SK-N-SH treated with all-trans-retinoic acid at 6 μM for 48 hours (cell line): ENCODE results near the gene TFPT.

Experiments used
- ATAC-seq: fragments of 200-7000 bp; cut with Tn5 transposase; 3 replicates; pipeline ENCODE4 v1.9.1; 2020; ENCODE audit warnings: mild to moderate bottlenecking, moderate library complexity
- ARNTL ChIP-seq: fragments of 450-650 bp; formaldehyde crosslinking; IDR thresholded peaks from 2 replicates; pipeline ENCODE4 v1.5.0; 2020; ENCODE audit warnings: low read depth, mild to moderate bottlenecking, moderate library complexity, borderline replicate concordance
- BACH2 ChIP-seq: fragments of 250-450 bp; sonication (Bioruptor Pico); IDR thresholded peaks from 2 replicates; pipeline ENCODE4 v1.9.0; 2021; ENCODE audit warnings: mild to moderate bottlenecking, borderline replicate concordance
- CSDC2 ChIP-seq: fragments of 250-450 bp; sonication (Bioruptor Pico); IDR thresholded peaks from 2 replicates; pipeline ENCODE4 v1.5.0; 2020; ENCODE audit warnings: mild to moderate bottlenecking, moderate library complexity
- GLIS3 ChIP-seq: fragments of 250-450 bp; sonication (Bioruptor Pico); IDR thresholded peaks from 2 replicates; pipeline ENCODE4 v1.5.0; 2020; ENCODE audit warnings: mild to moderate bottlenecking, moderate library complexity
- ISL1 ChIP-seq: fragments of 250-450 bp; sonication (Bioruptor Pico); IDR thresholded peaks from 2 replicates; pipeline ENCODE4 v2.1.2; 2022; ENCODE audit warnings: mild to moderate bottlenecking, moderate library complexity
- OSR1 ChIP-seq: fragments of 250-450 bp; sonication (Bioruptor Pico); IDR thresholded peaks from 2 replicates; pipeline ENCODE4 v1.8.0; 2022; ENCODE audit warnings: moderate library complexity, mild to moderate bottlenecking, inconsistent platforms
- PPARA ChIP-seq: fragments of 250-450 bp; sonication (Bioruptor Pico); IDR thresholded peaks from 2 replicates; pipeline ENCODE4 v1.5.0; 2020; ENCODE audit warnings: mild to moderate bottlenecking, borderline replicate concordance
- SNAI2 ChIP-seq: fragments of 250-450 bp; sonication (Bioruptor Pico); IDR thresholded peaks from 2 replicates; pipeline ENCODE4 v1.5.0; 2020; ENCODE audit warnings: mild to moderate bottlenecking, moderate library complexity
- TOX ChIP-seq: fragments of 250-450 bp; sonication (Bioruptor Pico); IDR thresholded peaks from 2 replicates; pipeline ENCODE4 v1.8.0; 2021; ENCODE audit warnings: mild to moderate bottlenecking, moderate library complexity, borderline replicate concordance
- ZC3H10 ChIP-seq: fragments of 250-450 bp; sonication (Bioruptor Pico); IDR thresholded peaks from 2 replicates; pipeline ENCODE4 v1.5.1; 2021; ENCODE audit warnings: mild to moderate bottlenecking, moderate library complexity
- ZNF565 ChIP-seq: fragments of 450-650 bp; formaldehyde crosslinking; conservative IDR thresholded peaks from 2 replicates; pipeline ENCODE4 v1.5.0; 2020; ENCODE audit warnings: low read depth, mild to moderate bottlenecking, moderate library complexity
- ZNF70 ChIP-seq: fragments of 450-650 bp; formaldehyde crosslinking; IDR thresholded peaks from 2 replicates; pipeline ENCODE4 v1.5.0; 2020; ENCODE audit warnings: mild to moderate bottlenecking, moderate library complexity
- ZNF8 ChIP-seq: fragments of 450-650 bp; formaldehyde crosslinking; IDR thresholded peaks from 2 replicates; pipeline ENCODE4 v1.5.0; 2020; ENCODE audit warnings: mild to moderate bottlenecking, moderate library complexity
- TF ChIP-seq, protein P1 (sequence below): fragments of 250-450 bp; sonication (Bioruptor Pico); IDR thresholded peaks from 2 replicates; pipeline ENCODE4 v1.8.0; 2021; ENCODE audit warnings: low read depth, mild to moderate bottlenecking, moderate library complexity, borderline replicate concordance
- TF ChIP-seq, protein P2 (sequence below): fragments of 250-450 bp; sonication (Bioruptor Pico); IDR thresholded peaks from 2 replicates; pipeline ENCODE4 v1.5.0; 2020; ENCODE audit warnings: mild to moderate bottlenecking, moderate library complexity
- TF ChIP-seq, protein P3 (sequence below): fragments of 250-450 bp; sonication (Bioruptor Pico); IDR thresholded peaks from 2 replicates; pipeline ENCODE4 v1.8.0; 2020; ENCODE audit warnings: mild to moderate bottlenecking, moderate library complexity, borderline replicate concordance
- TF ChIP-seq, protein P4 (sequence below): fragments of 250-450 bp; sonication (Bioruptor Pico); IDR thresholded peaks from 2 replicates; pipeline ENCODE4 v1.5.1; 2020; ENCODE audit warnings: low read depth, mild to moderate bottlenecking, moderate library complexity
- TF ChIP-seq, protein P5 (sequence below): fragments of 250-450 bp; sonication (Bioruptor Pico); IDR thresholded peaks from 2 replicates; pipeline ENCODE4 v1.5.1; 2021; ENCODE audit warnings: mild to moderate bottlenecking, moderate library complexity

TFPT gene

DNA sequence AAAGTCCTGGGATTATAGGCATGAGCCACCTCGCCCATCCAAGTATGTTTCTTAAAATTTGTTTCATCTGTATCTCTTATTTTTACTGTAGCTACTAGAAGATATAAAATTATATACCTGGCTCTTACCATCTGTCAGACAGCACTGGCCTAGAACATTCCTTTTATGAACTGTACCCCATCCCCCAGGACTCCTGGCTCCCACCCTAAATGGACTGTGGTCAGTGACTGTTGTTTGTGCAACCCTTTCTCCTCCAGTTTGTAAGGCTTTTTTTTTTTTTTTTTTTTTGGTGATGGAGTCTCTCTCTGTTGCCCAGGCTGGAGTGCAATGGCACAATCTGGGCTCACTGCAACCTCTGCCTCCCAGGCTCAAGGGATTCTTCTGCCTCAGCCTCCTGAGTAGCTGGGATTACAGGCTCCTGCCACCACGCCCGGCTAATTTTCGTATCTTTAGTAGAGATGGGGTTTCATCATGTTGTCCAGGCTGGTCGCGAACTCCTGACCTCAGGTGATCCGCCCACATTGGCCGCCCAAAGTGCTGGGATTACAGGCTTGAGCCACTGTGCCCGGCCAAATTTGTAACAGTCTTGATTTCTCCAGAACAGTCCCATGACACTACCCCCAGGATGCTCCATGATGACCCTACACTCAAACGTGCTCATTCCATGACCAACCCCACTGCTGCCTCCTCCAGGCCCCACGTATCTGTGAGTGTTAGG, 10.3 kb downstream of the TFPT start:
- no peak for ATAC-seq
- TF ChIP-seq, protein P1, sequence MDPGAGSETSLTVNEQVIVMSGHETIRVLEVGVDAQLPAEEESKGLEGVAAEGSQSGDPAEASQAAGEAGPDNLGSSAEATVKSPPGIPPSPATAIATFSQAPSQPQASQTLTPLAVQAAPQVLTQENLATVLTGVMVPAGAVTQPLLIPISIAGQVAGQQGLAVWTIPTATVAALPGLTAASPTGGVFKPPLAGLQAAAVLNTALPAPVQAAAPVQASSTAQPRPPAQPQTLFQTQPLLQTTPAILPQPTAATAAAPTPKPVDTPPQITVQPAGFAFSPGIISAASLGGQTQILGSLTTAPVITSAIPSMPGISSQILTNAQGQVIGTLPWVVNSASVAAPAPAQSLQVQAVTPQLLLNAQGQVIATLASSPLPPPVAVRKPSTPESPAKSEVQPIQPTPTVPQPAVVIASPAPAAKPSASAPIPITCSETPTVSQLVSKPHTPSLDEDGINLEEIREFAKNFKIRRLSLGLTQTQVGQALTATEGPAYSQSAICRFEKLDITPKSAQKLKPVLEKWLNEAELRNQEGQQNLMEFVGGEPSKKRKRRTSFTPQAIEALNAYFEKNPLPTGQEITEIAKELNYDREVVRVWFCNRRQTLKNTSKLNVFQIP (CRISPR knock-in tag) = no peak
- TF ChIP-seq, protein P2, sequence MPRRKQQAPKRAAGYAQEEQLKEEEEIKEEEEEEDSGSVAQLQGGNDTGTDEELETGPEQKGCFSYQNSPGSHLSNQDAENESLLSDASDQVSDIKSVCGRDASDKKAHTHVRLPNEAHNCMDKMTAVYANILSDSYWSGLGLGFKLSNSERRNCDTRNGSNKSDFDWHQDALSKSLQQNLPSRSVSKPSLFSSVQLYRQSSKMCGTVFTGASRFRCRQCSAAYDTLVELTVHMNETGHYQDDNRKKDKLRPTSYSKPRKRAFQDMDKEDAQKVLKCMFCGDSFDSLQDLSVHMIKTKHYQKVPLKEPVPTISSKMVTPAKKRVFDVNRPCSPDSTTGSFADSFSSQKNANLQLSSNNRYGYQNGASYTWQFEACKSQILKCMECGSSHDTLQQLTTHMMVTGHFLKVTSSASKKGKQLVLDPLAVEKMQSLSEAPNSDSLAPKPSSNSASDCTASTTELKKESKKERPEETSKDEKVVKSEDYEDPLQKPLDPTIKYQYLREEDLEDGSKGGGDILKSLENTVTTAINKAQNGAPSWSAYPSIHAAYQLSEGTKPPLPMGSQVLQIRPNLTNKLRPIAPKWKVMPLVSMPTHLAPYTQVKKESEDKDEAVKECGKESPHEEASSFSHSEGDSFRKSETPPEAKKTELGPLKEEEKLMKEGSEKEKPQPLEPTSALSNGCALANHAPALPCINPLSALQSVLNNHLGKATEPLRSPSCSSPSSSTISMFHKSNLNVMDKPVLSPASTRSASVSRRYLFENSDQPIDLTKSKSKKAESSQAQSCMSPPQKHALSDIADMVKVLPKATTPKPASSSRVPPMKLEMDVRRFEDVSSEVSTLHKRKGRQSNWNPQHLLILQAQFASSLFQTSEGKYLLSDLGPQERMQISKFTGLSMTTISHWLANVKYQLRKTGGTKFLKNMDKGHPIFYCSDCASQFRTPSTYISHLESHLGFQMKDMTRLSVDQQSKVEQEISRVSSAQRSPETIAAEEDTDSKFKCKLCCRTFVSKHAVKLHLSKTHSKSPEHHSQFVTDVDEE = no peak
- TF ChIP-seq ARNTL = no peak
- no peak for TF ChIP-seq PPARA (CRISPR knock-in tag)
- TF ChIP-seq, protein P3, sequence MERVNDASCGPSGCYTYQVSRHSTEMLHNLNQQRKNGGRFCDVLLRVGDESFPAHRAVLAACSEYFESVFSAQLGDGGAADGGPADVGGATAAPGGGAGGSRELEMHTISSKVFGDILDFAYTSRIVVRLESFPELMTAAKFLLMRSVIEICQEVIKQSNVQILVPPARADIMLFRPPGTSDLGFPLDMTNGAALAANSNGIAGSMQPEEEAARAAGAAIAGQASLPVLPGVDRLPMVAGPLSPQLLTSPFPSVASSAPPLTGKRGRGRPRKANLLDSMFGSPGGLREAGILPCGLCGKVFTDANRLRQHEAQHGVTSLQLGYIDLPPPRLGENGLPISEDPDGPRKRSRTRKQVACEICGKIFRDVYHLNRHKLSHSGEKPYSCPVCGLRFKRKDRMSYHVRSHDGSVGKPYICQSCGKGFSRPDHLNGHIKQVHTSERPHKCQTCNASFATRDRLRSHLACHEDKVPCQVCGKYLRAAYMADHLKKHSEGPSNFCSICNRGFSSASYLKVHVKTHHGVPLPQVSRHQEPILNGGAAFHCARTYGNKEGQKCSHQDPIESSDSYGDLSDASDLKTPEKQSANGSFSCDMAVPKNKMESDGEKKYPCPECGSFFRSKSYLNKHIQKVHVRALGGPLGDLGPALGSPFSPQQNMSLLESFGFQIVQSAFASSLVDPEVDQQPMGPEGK (CRISPR knock-in tag) = no peak
- no peak for TF ChIP-seq TOX (CRISPR knock-in tag)
- no peak for TF ChIP-seq ZNF8 (CRISPR knock-in tag)

DNA sequence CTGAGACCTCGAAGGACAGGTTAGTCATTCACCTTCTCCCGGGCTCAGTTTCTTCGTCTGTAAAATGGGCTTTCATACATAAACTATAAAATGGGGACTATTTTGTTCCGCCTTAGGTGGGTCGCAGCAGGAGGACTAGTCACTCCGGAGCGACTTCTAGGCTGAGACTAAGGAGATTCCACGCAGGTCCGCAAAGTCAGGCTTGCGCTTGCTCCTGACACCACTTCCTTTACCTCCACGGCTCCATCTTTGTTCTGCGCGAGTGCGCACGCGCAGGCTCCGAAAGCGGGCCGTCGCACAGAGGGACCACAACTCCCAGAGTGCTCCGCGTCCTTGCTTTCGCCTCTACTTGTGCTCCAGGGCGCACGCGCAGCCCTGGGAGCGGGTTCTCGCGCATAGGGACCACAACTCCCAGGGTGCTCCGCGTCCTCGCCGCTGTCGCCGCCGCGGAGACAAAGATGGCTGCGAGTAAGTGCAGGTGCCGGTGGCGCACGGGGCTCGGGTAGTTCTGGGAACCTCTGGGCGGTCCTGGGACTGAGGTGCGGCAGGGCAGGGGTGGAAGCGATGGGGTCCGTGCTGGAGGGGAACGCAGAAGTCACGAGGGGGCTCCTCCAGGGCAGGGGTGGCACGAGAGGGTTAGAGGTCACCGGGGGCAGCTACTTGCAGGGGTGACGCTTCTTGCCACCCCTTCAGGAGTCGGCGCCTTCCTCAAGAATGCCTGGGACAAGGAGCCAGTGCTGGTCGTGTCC, 12.9 kb downstream of the TFPT start, which contains the start of gene NDUFA3:
NDUFA3 (plus strand) TSS at position 435 of the 749 bp plus-strand sequence; CDS start at position 459, 24 bp downstream.
- no peak for TF ChIP-seq ARNTL
- TF ChIP-seq, protein P3 (CRISPR knock-in tag) = no peak
- no peak for TF ChIP-seq BACH2 (CRISPR knock-in tag)
- TF ChIP-seq, protein P2 = no peak
- TF ChIP-seq ZNF70 (CRISPR knock-in tag) = no peak
- TF ChIP-seq, protein P4, sequence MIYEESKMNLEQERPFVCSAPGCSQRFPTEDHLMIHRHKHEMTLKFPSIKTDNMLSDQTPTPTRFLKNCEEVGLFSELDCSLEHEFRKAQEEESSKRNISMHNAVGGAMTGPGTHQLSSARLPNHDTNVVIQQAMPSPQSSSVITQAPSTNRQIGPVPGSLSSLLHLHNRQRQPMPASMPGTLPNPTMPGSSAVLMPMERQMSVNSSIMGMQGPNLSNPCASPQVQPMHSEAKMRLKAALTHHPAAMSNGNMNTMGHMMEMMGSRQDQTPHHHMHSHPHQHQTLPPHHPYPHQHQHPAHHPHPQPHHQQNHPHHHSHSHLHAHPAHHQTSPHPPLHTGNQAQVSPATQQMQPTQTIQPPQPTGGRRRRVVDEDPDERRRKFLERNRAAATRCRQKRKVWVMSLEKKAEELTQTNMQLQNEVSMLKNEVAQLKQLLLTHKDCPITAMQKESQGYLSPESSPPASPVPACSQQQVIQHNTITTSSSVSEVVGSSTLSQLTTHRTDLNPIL = no peak
- no peak for TF ChIP-seq SNAI2
- no peak for TF ChIP-seq ISL1 (CRISPR knock-in tag)
- no peak for TF ChIP-seq PPARA (CRISPR knock-in tag)
- no peak for TF ChIP-seq ZNF565 (CRISPR knock-in tag)
- no peak for TF ChIP-seq TOX (CRISPR knock-in tag)
- no peak for TF ChIP-seq ZC3H10 (CRISPR knock-in tag)
- TF ChIP-seq, protein P1 (CRISPR knock-in tag) = no peak
- no peak for TF ChIP-seq GLIS3 (CRISPR knock-in tag)
- TF ChIP-seq, protein P5, sequence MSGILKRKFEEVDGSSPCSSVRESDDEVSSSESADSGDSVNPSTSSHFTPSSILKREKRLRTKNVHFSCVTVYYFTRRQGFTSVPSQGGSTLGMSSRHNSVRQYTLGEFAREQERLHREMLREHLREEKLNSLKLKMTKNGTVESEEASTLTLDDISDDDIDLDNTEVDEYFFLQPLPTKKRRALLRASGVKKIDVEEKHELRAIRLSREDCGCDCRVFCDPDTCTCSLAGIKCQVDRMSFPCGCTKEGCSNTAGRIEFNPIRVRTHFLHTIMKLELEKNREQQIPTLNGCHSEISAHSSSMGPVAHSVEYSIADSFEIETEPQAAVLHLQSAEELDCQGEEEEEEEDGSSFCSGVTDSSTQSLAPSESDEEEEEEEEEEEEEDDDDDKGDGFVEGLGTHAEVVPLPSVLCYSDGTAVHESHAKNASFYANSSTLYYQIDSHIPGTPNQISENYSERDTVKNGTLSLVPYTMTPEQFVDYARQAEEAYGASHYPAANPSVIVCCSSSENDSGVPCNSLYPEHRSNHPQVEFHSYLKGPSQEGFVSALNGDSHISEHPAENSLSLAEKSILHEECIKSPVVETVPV (CRISPR knock-in tag) = no peak
- no peak for TF ChIP-seq CSDC2
- no peak for TF ChIP-seq OSR1
- peak; percentile 98 for ATAC-seq
